GM12878 (cell line): ENCODE measurements around the gene SMC1B. TPM values are rescaled to one million over a fixed set of nuclear protein-coding genes. Genes with fewer than 3 reads are reported as not detected.

ENCODE experiments used
- ATAC-seq: fragments of 200-7000 bp; cut with Tn5 transposase; 3 replicates; pipeline ENCODE4 v1.9.1; 2020; ENCODE audit warnings: mild to moderate bottlenecking, moderate library complexity
- BruUV-seq: library from RNA; stranded (reverse); fragments of 400-500 nt; replicated peaks from 2 replicates; lab custom pipeline; 2021; lab: Mats Ljungman, UMichigan
- CTCF ChIA-PET: fragments of 300-600 bp; sonication (Branson Sonifier 250); formaldehyde crosslinking; extraction: SDS; loops from one replicate; lab custom pipeline; 2021; ENCODE audit warnings: inconsistent platforms; lab: Yijun Ruan, JAX
- POLR2A ChIA-PET: fragments of 350-600 bp; formaldehyde crosslinking; extraction: SDS; loops from one replicate; lab custom pipeline; 2021; ENCODE audit warnings: inconsistent platforms; lab: Charles Lee
- RAD21 ChIA-PET: fragments of 300-600 bp; sonication (Branson Sonifier 250); formaldehyde crosslinking; loops from one replicate; lab custom pipeline; 2023; ENCODE audit warnings: antibody characterized with exemption; ENCODE audit not compliant: unreplicated experiment; lab: Charles Lee
- SMC1A ChIA-PET: fragments of 300-600 bp; sonication (Branson Sonifier 250); formaldehyde crosslinking; loops from one replicate; lab custom pipeline; 2023; ENCODE audit not compliant: unreplicated experiment, uncharacterized antibody; lab: Charles Lee
- DNase-seq: peaks from one replicate; pipeline ENCODE4 v3.0.0-alpha.2; 2011; ENCODE audit warnings: low read depth, low spot score
- FAIRE-seq: peaks from 3 replicates; lab custom pipeline; 2011; peaks lifted over from hg19 to GRCh38; lab: Jason Lieb, UNC
- H2AFZ ChIP-seq: 2 replicates; pipeline ENCODE4 v1.6.0; 2011; ENCODE audit warnings: low read depth, low read length, control low read depth; ENCODE audit not compliant: control insufficient read depth
- H3K27ac ChIP-seq: 2 replicates; pipeline ENCODE4 v1.5.1; 2011; ENCODE audit warnings: control low read depth; ENCODE audit not compliant: control insufficient read depth, insufficient read depth
- H3K27me3 ChIP-seq, 2 experiments: replicated peaks in 1 of 2; 2 replicates each; pipeline versions ENCODE4 v1.6.0 to v1.6.1; 2011; ENCODE audit warnings: low read length in 1 of 2; ENCODE audit not compliant: control insufficient read depth in 2 of 2, insufficient read depth in 2 of 2
- H3K36me3 ChIP-seq, 2 experiments: 2 replicates each; pipeline ENCODE4 v1.5.1; 2011; ENCODE audit warnings: low read length in 1 of 2; ENCODE audit not compliant: control insufficient read depth in 2 of 2, insufficient read depth in 2 of 2
- H3K4me1 ChIP-seq: 2 replicates; pipeline ENCODE4 v1.6.1; 2011; ENCODE audit warnings: mild to moderate bottlenecking, low read length, moderate library complexity, mixed read lengths; ENCODE audit not compliant: control insufficient read depth, insufficient read depth
- H3K4me2 ChIP-seq: 2 replicates; pipeline ENCODE4 v1.6.0; 2011; ENCODE audit warnings: control low read depth; ENCODE audit not compliant: control insufficient read depth, insufficient read depth
- H3K4me3 ChIP-seq: fragments of 200-600 bp; sonication (generic); 2 replicates; pipeline ENCODE4 v1.5.1; 2016
- H3K79me2 ChIP-seq: 2 replicates; pipeline ENCODE4 v1.6.0; 2011; ENCODE audit warnings: low read length; ENCODE audit not compliant: control insufficient read depth, insufficient read depth
- H3K9ac ChIP-seq: 2 replicates; pipeline ENCODE4 v1.8.0; 2011; ENCODE audit warnings: low read length, control low read depth, mixed read lengths; ENCODE audit not compliant: control insufficient read depth, insufficient read depth
- H3K9me3 ChIP-seq: replicated peaks from 3 replicates; pipeline ENCODE4 v1.5.1; 2011; ENCODE audit warnings: mild to moderate bottlenecking, low read length; ENCODE audit not compliant: control insufficient read depth, insufficient read depth
- H4K20me1 ChIP-seq: 2 replicates; pipeline ENCODE4 v1.6.0; 2011; ENCODE audit not compliant: control insufficient read depth, insufficient read depth
- CBFB ChIP-seq: IDR thresholded peaks from 2 replicates; pipeline ENCODE4 v1.6.1; 2016; ENCODE audit warnings: antibody characterized with exemption, low read depth
- EED ChIP-seq: sonication (generic); IDR thresholded peaks from 2 replicates; pipeline ENCODE4 v1.6.1; 2016; ENCODE audit warnings: antibody characterized with exemption, low read depth
- FOS ChIP-seq: IDR thresholded peaks from 3 replicates; pipeline ENCODE4 v1.6.1; 2011; ENCODE audit warnings: borderline replicate concordance; ENCODE audit not compliant: insufficient read length; ENCODE audit errors: extremely low read depth
- IRF4 ChIP-seq: IDR thresholded peaks from 2 replicates; pipeline ENCODE4 v1.6.1; 2011; ENCODE audit warnings: low read depth, low read length
- LARP7 ChIP-seq: fragments of 450-650 bp; IDR thresholded peaks from 2 replicates; pipeline ENCODE4 v1.6.1; 2017; ENCODE audit warnings: mild to moderate bottlenecking
- POLR2AphosphoS5 ChIP-seq: IDR thresholded peaks from 2 replicates; pipeline ENCODE4 v1.6.1; 2011; ENCODE audit warnings: mild to moderate bottlenecking, low read length, inconsistent platforms
- REST ChIP-seq: IDR thresholded peaks from 2 replicates; pipeline ENCODE4 v1.6.1; 2012; ENCODE audit warnings: mild to moderate bottlenecking, low read depth, low read length
- SKIL ChIP-seq: fragments of 450-650 bp; IDR thresholded peaks from 2 replicates; pipeline ENCODE4 v1.6.1; 2017; ENCODE audit warnings: mild to moderate bottlenecking, low read depth, inconsistent platforms; ENCODE audit not compliant: poor library complexity, severe bottlenecking
- SMARCA5 ChIP-seq: fragments of 450-650 bp; IDR thresholded peaks from 2 replicates; pipeline ENCODE4 v1.6.1; 2017; ENCODE audit warnings: mild to moderate bottlenecking
- SPI1 ChIP-seq: IDR thresholded peaks from 2 replicates; pipeline ENCODE4 v1.6.1; 2011; ENCODE audit warnings: low read depth, mild to moderate bottlenecking, low read length, moderate library complexity, borderline replicate concordance; ENCODE audit not compliant: insufficient read depth
- SUPT20H ChIP-seq: IDR thresholded peaks from 2 replicates; pipeline ENCODE4 v1.6.1; 2011; ENCODE audit warnings: low read depth, mild to moderate bottlenecking, low read length, moderate library complexity, borderline replicate concordance; ENCODE audit not compliant: control insufficient read depth
- TAF1 ChIP-seq: IDR thresholded peaks from 2 replicates; pipeline ENCODE4 v1.6.1; 2011; ENCODE audit warnings: mild to moderate bottlenecking, low read depth, low read length, borderline replicate concordance
- ZNF274 ChIP-seq: IDR thresholded peaks from one replicate; pipeline ENCODE4 v1.8.0; 2011; ENCODE audit not compliant: insufficient read length, insufficient read depth
- ZNF622 ChIP-seq: fragments of 450-650 bp; IDR thresholded peaks from 2 replicates; pipeline ENCODE4 v1.6.1; 2017; ENCODE audit warnings: mild to moderate bottlenecking, inconsistent platforms
- WGBS: methylation state at CpG from one replicate; pipeline ENCODE4 v1.1.6; 2016; ENCODE audit warnings: low lambda C conversion rate; ENCODE audit not compliant: insufficient replicate concordance, insufficient coverage; ENCODE audit errors: missing lambda C conversion rate; 5-methylcytosine and 5-hydroxymethylcytosine counted together
- in situ Hi-C: fragments of 300-500 bp; cut with MboI; formaldehyde crosslinking; loops from 9 replicates; pipeline ENCODE4 v1.14.3; 2018; ENCODE audit warnings: mixed read lengths
- intact Hi-C: fragments of 100-400 bp; cut with micrococcal nuclease; formaldehyde crosslinking; loops from one replicate; pipeline ENCODE4 v1.14.2; 2022; ENCODE audit not compliant: unreplicated experiment
- polyA plus RNA-seq, 11 experiments: library from polyadenylated mRNA; depleted of rRNA in 4 of 11; unstranded in 6 of 11; stranded (reverse) in 5 of 11; fragments of >200 nt; fragmentation: Nextera tagmentation in 4 of 11; fragmentation: Illumina TruSeq in 1 of 11; extraction: Ambion mirVana in 4 of 11; extraction: Trizol in 1 of 11; gene quantifications; 1 replicate in 1 of 11; 2 replicates in 10 of 11; pipeline versions ENCODE4 v1.2.1 to v1.2.3, GENCODE V29; 2011 to 2016; ENCODE audit warnings: inconsistent platforms in 2 of 11, missing spikeins in 2 of 11, low read depth in 1 of 11
- total RNA-seq, 4 experiments: library from RNA; depleted of rRNA in 3 of 4; stranded (reverse); fragments of >200 nt in 3 of 4; fragmentation: Illumina TruSeq in 1 of 4; extraction: Trizol in 1 of 4; gene quantifications; 2 replicates each; pipeline versions ENCODE4 v1.2.1 to v1.2.3, GENCODE V29; 2013 to 2021
- TF ChIP-seq, protein P1 (sequence below): fragments of 450-650 bp; IDR thresholded peaks from 2 replicates; pipeline ENCODE4 v1.6.1; 2017; ENCODE audit warnings: mild to moderate bottlenecking

The SMC1B gene
- total and polyA plus RNA-seq, 10 of the 15 experiments (the other 5 are each of a cell fraction or from before 2014, with no cell fraction given), result not detected

GRCh38 chr22:45340323-45340722 lies 73.1 kb downstream of the SMC1B start (continued):
- TF ChIP-seq CBFB, result no peak
- no peak for TF ChIP-seq TAF1
- TF ChIP-seq, protein P1, sequence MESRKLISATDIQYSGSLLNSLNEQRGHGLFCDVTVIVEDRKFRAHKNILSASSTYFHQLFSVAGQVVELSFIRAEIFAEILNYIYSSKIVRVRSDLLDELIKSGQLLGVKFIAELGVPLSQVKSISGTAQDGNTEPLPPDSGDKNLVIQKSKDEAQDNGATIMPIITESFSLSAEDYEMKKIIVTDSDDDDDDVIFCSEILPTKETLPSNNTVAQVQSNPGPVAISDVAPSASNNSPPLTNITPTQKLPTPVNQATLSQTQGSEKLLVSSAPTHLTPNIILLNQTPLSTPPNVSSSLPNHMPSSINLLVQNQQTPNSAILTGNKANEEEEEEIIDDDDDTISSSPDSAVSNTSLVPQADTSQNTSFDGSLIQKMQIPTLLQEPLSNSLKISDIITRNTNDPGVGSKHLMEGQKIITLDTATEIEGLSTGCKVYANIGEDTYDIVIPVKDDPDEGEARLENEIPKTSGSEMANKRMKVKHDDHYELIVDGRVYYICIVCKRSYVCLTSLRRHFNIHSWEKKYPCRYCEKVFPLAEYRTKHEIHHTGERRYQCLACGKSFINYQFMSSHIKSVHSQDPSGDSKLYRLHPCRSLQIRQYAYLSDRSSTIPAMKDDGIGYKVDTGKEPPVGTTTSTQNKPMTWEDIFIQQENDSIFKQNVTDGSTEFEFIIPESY, result no peak
- no peak for TF ChIP-seq SPI1
- TF ChIP-seq LARP7, result no peak
- no peak for TF ChIP-seq POLR2AphosphoS5
- no peak for TF ChIP-seq SMARCA5
- no peak for TF ChIP-seq EED

DNA sequence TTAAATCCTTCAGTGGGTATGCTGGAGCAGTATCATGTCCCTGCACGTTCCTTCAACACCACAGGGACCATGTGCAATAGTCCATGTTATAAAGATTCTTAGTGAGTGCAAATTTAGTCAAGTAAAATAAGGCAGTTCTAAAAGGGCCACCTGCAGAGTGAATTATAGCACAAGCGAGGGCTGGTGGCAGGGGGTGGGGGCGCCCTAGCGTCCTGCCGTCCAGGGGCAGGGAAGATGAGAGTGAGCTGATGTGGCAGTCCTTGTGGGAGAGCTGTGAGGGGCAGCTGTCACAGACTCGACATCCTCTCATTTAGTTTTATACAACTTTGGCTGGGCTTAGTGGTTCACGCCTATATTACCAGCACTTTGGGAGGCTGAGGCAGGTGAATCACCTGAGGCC lies 74.6 kb downstream of the SMC1B start:
- CTCF ChIA-PET, result no interaction called here
- no peak for TF ChIP-seq TAF1
- TF ChIP-seq FOS, result no peak
- no peak for TF ChIP-seq ZNF622
- no peak for TF ChIP-seq REST
- TF ChIP-seq ZNF274, result no peak
- no peak for TF ChIP-seq SUPT20H
- TF ChIP-seq IRF4, result no peak
- no peak for TF ChIP-seq SKIL

More for the DNA sequence above, 74.6 kb downstream of the SMC1B start:
- ChIA-PET SMC1A (no interaction called here), POLR2A (no interaction called here), RAD21 (no interaction called here)
- ATAC-seq (no peak), FAIRE-seq (no peak), DNase-seq (no peak)
- H3K27ac ChIP-seq, result no peak overlapping the region
- H3K4me2 ChIP-seq, result no peak overlapping the region
- H3K9me3 ChIP-seq, result no peaks in the 10 kb centered on the region
- H2AFZ ChIP-seq, result no peak overlapping the region
- H3K9ac ChIP-seq, result no peak overlapping the region
- no peak overlapping the region for H3K4me3 ChIP-seq
- in situ Hi-C loops, result no loop called here
- BruUV-seq, result no TSS peak
- 92% methylated on average over 7 of the region's 7 CpGs for WGBS
- intact Hi-C loops, result no loop called here
- H3K27me3 ChIP-seq, result no peaks in the 10 kb centered on the region
- H3K4me1 ChIP-seq, result no peaks in the 10 kb centered on the region
- peaks cover 9 to 15% of the 10 kb centered on the region in 2 experiments; a peak in 3 of 4 replicates for H3K36me3 ChIP-seq
- no peaks in the 10 kb centered on the region for H4K20me1 ChIP-seq
- no peaks in the 10 kb centered on the region for H3K79me2 ChIP-seq
